ENCODE data around the gene PEDS1.
A peak's percentile ranks its signal among the peaks of the same experiment; 100 is the strongest.
"Not testable (repeated sequence)": the region's sequence is repeated elsewhere in the genome, so short reads cannot be mapped to it uniquely, and the experiment has no call there.

PEDS1 gene

GRCh38 chr20:50153500-50154377, at the start of gene PEDS1:
Gene PEDS1 (minus strand): TSS chr20:50153723. CDS start chr20:50153637, 86 bp downstream.
- DNase-seq = peak; percentile 97

GRCh38 chr20:50202677-50203076, 49.2 kb upstream of the PEDS1 start:
- DNase-seq = no peak

GRCh38 chr20:50201710-50202109, 48.2 kb upstream of the PEDS1 start:
- DNase-seq = not testable (repeated sequence)

- no peak for DNase-seq
Observed at GRCh38 chr20:50200482-50201104, 47.1 kb upstream of the PEDS1 start.

GRCh38 chr20:50199703-50200102, 46.2 kb upstream of the PEDS1 start:
- DNase-seq = no peak

- DNase-seq = no peak
Observed at GRCh38 chr20:50198716-50199115, 45.2 kb upstream of the PEDS1 start.

GRCh38 chr20:50198180-50198666, 44.7 kb upstream of the PEDS1 start:
- DNase-seq = no peak

- DNase-seq = no peak
Observed at GRCh38 chr20:50197463-50198179, 44.1 kb upstream of the PEDS1 start.

- no peak for DNase-seq
Observed at GRCh38 chr20:50196896-50197295, 43.4 kb upstream of the PEDS1 start.

GRCh38 chr20:50196248-50196647, 42.7 kb upstream of the PEDS1 start:
- DNase-seq = no peak

- no peak for DNase-seq
Observed at GRCh38 chr20:50195524-50196120, 42.1 kb upstream of the PEDS1 start.

- no peak for DNase-seq
Observed at GRCh38 chr20:50194831-50195523, 41.5 kb upstream of the PEDS1 start.

- no peak for DNase-seq
Observed at GRCh38 chr20:50194422-50194830, 40.9 kb upstream of the PEDS1 start.

GRCh38 chr20:50193836-50194421, 40.4 kb upstream of the PEDS1 start:
- DNase-seq = no peak

- DNase-seq = no peak
Observed at GRCh38 chr20:50193199-50193835, 39.8 kb upstream of the PEDS1 start.

GRCh38 chr20:50192364-50193198, 39.1 kb upstream of the PEDS1 start:
- peak; percentile 91 for DNase-seq

- peak; percentile 65 for DNase-seq
Observed at GRCh38 chr20:50191544-50192363, 38.2 kb upstream of the PEDS1 start.

- DNase-seq = peak; percentile 66
Observed at GRCh38 chr20:50191065-50191543, 37.6 kb upstream of the PEDS1 start.

Measured in NCI-H345 (cell line).